Left ventricle myocardium inferior (tissue), 1 donor: ENCODE data around the gene S100A3. TPM values are rescaled to one million over a fixed set of nuclear protein-coding genes. Genes with fewer than 3 reads are reported as not detected.
A peak's percentile ranks its signal among the peaks of the same experiment; 100 is the strongest.

Source experiments
- DNase-seq: peaks from one replicate; pipeline ENCODE4 v3.0.0-alpha.2; 2020
- H3K27ac ChIP-seq: fragments of 200-600 bp; replicated peaks from 2 replicates; pipeline ENCODE4 v1.8.0; 2021
- H3K27me3 ChIP-seq: fragments of 200-600 bp; 2 replicates; pipeline ENCODE4 v1.8.0; 2021; ENCODE audit warnings: low read depth
- H3K36me3 ChIP-seq: fragments of 200-600 bp; 2 replicates; pipeline ENCODE4 v1.8.0; 2021
- H3K4me1 ChIP-seq: fragments of 200-600 bp; 2 replicates; pipeline ENCODE4 v1.8.0; 2021
- H3K4me3 ChIP-seq: fragments of 200-600 bp; 2 replicates; pipeline ENCODE4 v1.8.0; 2021; ENCODE audit warnings: mild to moderate bottlenecking, moderate library complexity
- H3K9me3 ChIP-seq: fragments of 200-600 bp; replicated peaks from 2 replicates; pipeline ENCODE4 v1.8.0; 2021
- intact Hi-C: fragments of 100-400 bp; cut with micrococcal nuclease; formaldehyde crosslinking; loops from one replicate; pipeline ENCODE4 v1.11.0; 2022
- total RNA-seq: library from RNA; stranded (reverse); fragmentation: NEBNext Ultra II Directional; extraction: Animal tissue kit (Norgen Biotek cat#: 25700); gene quantifications from one replicate; pipeline ENCODE4 v1.2.1, GENCODE V29; 2021
- TF ChIP-seq, protein P1 (sequence below): fragments of 200-600 bp; IDR thresholded peaks from 2 replicates; pipeline ENCODE4 v1.8.0; 2021; ENCODE audit warnings: antibody characterized with exemption, mild to moderate bottlenecking, borderline replicate concordance
- donor health status: DM: no; HTN: yes; CAD: no; lungs with severe emphysema.

Gene S100A3
- total RNA-seq, 1 donor from 2014 or later: 0.36 TPM

DNA sequence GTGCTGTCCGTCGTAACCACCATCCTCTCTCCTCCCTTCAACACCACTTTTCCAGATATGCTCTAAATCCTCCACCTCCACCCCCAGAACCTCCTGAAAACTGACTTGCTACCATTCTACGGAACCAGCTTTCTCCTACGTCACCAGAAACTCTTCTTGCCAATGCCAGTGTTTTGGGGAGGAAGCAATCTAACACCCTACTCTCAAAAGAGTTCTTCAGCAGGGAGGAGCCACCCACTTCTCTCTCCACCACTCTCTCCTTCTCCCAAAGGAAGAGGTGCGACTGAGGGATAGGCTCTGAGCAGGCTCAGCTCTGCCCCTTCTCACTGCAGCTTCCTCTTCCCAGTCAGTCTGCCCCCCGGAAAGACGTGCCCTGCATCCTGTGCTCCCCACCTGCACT lies 22.6 kb upstream of the S100A3 start:
- DNase-seq: no peak
- H3K4me3 ChIP-seq: no peak overlapping the region
- no peaks in the 10 kb centered on the region for H3K9me3 ChIP-seq
- TF ChIP-seq, protein P1, sequence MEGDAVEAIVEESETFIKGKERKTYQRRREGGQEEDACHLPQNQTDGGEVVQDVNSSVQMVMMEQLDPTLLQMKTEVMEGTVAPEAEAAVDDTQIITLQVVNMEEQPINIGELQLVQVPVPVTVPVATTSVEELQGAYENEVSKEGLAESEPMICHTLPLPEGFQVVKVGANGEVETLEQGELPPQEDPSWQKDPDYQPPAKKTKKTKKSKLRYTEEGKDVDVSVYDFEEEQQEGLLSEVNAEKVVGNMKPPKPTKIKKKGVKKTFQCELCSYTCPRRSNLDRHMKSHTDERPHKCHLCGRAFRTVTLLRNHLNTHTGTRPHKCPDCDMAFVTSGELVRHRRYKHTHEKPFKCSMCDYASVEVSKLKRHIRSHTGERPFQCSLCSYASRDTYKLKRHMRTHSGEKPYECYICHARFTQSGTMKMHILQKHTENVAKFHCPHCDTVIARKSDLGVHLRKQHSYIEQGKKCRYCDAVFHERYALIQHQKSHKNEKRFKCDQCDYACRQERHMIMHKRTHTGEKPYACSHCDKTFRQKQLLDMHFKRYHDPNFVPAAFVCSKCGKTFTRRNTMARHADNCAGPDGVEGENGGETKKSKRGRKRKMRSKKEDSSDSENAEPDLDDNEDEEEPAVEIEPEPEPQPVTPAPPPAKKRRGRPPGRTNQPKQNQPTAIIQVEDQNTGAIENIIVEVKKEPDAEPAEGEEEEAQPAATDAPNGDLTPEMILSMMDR: no peak
- intact Hi-C loops: no loop called here
- H3K27me3 ChIP-seq: no peaks in the 10 kb centered on the region
- H3K4me1 ChIP-seq: peaks cover 37% of the 10 kb centered on the region
- H3K36me3 ChIP-seq: no peaks in the 10 kb centered on the region
- H3K27ac ChIP-seq: no peak overlapping the region

- no peaks in the 10 kb centered on the region for H3K36me3 ChIP-seq
- intact Hi-C loops: no loop called here
- TF ChIP-seq, protein P1: no peak
- no peak overlapping the region for H3K27ac ChIP-seq
- no peaks in the 10 kb centered on the region for H3K9me3 ChIP-seq
- no peak overlapping the region for H3K4me3 ChIP-seq
- H3K4me1 ChIP-seq: peaks cover 46% of the 10 kb centered on the region
- H3K27me3 ChIP-seq: no peaks in the 10 kb centered on the region
- no peak for DNase-seq
Observed at GRCh38 chr1:153570874-153571273, 21.8 kb upstream of the S100A3 start.

GRCh38 chr1:153569465-153569864 lies 20.4 kb upstream of the S100A3 start:
- Histone ChIP-seq H3K4me1 (peaks cover 54% of the 10 kb centered on the region), H3K4me3 (no peak overlapping the region), H3K36me3 (no peaks in the 10 kb centered on the region), H3K27me3 (no peaks in the 10 kb centered on the region), H3K9me3 (no peaks in the 10 kb centered on the region), H3K27ac (no peak overlapping the region)
- DNase-seq: no peak
- intact Hi-C loops: loop anchor here (5.0 to 10.0 kb wide), 2 partner anchors 37 to 55 kb away; no protein-coding TSS in a partner anchor
- TF ChIP-seq, protein P1: no peak

DNA sequence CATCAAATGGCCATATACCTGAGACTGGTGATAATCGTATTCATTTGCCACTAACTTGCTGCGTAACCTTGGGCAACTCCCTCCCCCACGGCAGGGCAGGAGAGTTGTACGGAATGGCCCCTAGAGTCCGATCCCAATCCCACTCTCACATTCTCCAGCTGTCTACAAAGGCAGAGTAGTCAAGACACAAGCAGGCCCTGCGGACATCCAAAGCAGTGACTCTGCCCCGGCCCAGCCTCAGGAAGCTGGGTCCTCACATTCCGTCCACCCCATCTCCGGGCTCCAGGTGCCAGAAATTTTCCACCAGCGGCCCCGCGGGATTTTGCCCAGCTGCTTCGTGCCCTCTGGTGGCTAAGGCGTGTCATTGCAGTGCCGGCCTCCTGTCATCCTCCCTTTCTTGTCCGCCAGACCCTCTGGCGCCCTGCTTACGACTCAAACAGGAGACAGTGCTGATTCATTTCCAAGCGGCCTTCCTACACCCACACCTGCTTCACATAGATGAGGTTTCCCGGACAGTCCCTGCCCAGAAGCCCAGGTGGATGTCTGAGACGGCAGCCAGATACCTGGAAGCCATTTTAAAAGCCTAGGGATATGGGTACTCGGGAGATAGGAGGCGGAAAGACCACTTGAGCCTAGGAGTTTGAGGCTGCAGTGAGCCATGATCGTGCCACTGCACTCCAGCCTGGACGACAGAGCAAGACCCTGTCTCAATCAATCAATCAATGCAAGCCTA lies 19.5 kb upstream of the S100A3 start:
- Histone ChIP-seq H3K4me3 (peak overlapping the region; percentile 51), H3K27ac (peak overlapping the region; percentile 91), H3K9me3 (no peaks in the 10 kb centered on the region), H3K4me1 (peaks cover 54% of the 10 kb centered on the region), H3K36me3 (no peaks in the 10 kb centered on the region), H3K27me3 (no peaks in the 10 kb centered on the region)
- intact Hi-C loops: loop anchor here (5.0 to 10.0 kb wide), 2 partner anchors 36 to 54 kb away; no protein-coding TSS in a partner anchor
- TF ChIP-seq, protein P1: no peak
- peak; percentile 90 for DNase-seq

DNA sequence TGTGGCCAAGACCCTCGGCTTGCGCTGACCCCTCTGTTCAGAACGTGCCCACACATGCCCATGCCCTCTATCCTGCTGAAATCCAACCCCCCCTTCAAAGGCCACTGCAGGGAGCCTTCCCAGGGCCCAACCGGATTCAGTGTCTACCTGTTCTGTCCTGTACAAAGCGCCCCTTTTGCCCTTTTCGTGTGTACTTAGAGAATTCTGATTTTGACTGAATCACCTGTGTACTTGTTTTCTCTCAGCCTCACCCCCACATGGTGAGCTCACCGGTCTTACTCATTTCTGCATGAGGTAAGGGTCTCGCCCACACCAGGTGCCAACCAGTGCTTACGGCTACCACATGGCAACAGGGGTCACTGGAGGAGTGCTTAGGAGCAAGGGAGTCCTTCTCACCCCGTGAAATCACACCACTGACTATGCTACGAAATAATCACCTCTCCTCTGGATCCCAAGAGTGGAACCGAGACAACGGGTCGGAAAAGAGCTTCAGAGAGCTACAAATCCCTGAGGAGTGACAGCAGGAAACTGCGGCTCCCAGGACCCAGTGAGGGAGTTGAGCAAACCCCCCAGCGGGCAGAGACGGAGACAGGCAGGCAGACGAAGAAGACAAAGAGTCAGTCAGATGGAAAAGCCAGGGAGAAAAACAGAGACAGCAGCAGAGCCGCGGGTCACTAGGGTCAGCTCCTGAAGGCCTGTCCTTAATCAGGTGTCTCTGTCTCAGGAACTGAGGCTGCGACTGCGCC lies 18.7 kb upstream of the S100A3 start:
- no peak for DNase-seq
- intact Hi-C loops: loop anchor here (5.0 to 10.0 kb wide), 2 partner anchors 35 to 53 kb away; no protein-coding TSS in a partner anchor

More for the DNA sequence above, 18.7 kb upstream of the S100A3 start:
- H3K27me3 ChIP-seq: no peaks in the 10 kb centered on the region
- TF ChIP-seq, protein P1: no peak
- H3K4me3 ChIP-seq: peak overlapping the region; percentile 51
- peak overlapping the region; percentile 91 for H3K27ac ChIP-seq
- H3K4me1 ChIP-seq: peaks cover 48% of the 10 kb centered on the region
- no peaks in the 10 kb centered on the region for H3K9me3 ChIP-seq
- H3K36me3 ChIP-seq: no peaks in the 10 kb centered on the region
